ENCODE measurements around the gene FAAP20. TPM values are rescaled to one million over a fixed set of nuclear protein-coding genes. Genes with fewer than 3 reads are reported as not detected.

FAAP20 gene
- total and polyA plus RNA-seq, 9 of the 15 experiments (the other 6 are each of a cell fraction or from before 2014, with no cell fraction given), result 0.58 to 143 (median 9.9) TPM

DNA sequence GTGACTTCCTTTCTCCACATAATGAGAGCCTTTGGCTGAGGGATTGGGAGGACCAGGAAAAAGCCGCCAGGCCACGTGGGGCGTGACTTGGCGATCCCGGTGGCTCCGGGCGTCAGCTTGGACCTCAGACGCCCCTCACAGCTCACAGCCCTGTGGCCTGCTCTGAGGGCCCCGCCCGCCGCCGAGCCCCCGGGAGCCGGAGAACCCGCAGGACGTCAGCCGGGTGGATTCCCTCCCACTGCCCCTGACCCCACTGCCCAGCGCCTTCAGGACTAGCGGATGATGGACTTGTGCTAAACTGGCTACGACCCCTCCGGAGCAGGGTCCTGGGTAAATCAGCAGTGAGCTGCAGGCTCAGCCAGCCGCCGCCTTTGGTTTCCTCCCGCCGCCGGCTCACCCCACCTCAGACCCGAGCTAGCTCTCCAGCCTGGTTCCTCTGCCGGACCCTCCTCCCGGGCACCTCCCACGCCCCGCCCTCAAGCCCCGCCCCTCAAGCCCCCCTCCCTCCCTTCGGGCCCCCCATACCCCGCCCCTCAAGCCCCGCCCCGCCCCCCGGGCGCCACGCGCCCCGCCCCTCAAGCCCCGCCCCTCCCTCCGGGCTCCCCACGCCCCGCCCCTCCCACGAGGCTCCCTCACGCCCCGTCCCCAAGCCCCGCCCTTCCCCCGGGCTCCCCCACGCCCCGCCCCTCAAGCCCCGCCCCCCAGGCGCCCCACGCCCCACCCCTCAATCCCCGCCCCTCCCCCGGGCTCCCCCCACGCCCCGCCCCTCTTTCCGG lies 10.0 kb upstream of the FAAP20 start (continued):
- TF ChIP-seq, protein P1, sequence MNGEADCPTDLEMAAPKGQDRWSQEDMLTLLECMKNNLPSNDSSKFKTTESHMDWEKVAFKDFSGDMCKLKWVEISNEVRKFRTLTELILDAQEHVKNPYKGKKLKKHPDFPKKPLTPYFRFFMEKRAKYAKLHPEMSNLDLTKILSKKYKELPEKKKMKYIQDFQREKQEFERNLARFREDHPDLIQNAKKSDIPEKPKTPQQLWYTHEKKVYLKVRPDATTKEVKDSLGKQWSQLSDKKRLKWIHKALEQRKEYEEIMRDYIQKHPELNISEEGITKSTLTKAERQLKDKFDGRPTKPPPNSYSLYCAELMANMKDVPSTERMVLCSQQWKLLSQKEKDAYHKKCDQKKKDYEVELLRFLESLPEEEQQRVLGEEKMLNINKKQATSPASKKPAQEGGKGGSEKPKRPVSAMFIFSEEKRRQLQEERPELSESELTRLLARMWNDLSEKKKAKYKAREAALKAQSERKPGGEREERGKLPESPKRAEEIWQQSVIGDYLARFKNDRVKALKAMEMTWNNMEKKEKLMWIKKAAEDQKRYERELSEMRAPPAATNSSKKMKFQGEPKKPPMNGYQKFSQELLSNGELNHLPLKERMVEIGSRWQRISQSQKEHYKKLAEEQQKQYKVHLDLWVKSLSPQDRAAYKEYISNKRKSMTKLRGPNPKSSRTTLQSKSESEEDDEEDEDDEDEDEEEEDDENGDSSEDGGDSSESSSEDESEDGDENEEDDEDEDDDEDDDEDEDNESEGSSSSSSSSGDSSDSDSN (IDR thresholded peaks at IDR 0.05; ENCODE audit: borderline replicate concordance in 1 of 2, low read depth in 2 of 2, low read length in 2 of 2), result 0 out of 4 replicates have a peak, but pooled peaks of 1 of the 2 experiments have one; percentile 44
- TF ChIP-seq SMARCA5 (IDR thresholded peaks at IDR 0.05), result no peak
- no peak for TF ChIP-seq WHSC1 (IDR thresholded peaks at IDR 0.05; ENCODE audit: low read length)
- TF ChIP-seq, protein P2, sequence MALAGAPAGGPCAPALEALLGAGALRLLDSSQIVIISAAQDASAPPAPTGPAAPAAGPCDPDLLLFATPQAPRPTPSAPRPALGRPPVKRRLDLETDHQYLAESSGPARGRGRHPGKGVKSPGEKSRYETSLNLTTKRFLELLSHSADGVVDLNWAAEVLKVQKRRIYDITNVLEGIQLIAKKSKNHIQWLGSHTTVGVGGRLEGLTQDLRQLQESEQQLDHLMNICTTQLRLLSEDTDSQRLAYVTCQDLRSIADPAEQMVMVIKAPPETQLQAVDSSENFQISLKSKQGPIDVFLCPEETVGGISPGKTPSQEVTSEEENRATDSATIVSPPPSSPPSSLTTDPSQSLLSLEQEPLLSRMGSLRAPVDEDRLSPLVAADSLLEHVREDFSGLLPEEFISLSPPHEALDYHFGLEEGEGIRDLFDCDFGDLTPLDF (CRISPR knock-in tag; IDR thresholded peaks at IDR 0.05), result no peak
- no peak for TF ChIP-seq SPI1 (IDR thresholded peaks at IDR 0.05; ENCODE audit: borderline replicate concordance, low read depth, low read length)
- no peak for TF ChIP-seq NCOR1 (IDR thresholded peaks at IDR 0.05)
- TF ChIP-seq STAT5B (CRISPR knock-in tag; IDR thresholded peaks at IDR 0.05), result no peak
- TF ChIP-seq, protein P3, sequence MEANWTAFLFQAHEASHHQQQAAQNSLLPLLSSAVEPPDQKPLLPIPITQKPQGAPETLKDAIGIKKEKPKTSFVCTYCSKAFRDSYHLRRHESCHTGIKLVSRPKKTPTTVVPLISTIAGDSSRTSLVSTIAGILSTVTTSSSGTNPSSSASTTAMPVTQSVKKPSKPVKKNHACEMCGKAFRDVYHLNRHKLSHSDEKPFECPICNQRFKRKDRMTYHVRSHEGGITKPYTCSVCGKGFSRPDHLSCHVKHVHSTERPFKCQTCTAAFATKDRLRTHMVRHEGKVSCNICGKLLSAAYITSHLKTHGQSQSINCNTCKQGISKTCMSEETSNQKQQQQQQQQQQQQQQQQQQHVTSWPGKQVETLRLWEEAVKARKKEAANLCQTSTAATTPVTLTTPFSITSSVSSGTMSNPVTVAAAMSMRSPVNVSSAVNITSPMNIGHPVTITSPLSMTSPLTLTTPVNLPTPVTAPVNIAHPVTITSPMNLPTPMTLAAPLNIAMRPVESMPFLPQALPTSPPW (CRISPR knock-in tag; IDR thresholded peaks at IDR 0.05), result peak; percentile 100
- TF ChIP-seq, protein P4, sequence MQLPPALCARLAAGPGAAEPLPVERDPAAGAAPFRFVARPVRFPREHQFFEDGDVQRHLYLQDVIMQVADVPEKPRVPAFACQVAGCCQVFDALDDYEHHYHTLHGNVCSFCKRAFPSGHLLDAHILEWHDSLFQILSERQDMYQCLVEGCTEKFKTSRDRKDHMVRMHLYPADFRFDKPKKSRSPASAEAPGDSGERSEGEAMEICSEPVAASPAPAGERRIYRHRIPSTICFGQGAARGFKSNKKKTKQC (CRISPR knock-in tag; IDR thresholded peaks at IDR 0.05), result no peak; the same call in 1 of the 2 replicates
- no peak for TF ChIP-seq MYC (IDR thresholded peaks at IDR 0.05; ENCODE audit: low read depth, low read length)
- TF ChIP-seq MYC (CRISPR knock-in tag; IDR thresholded peaks at IDR 0.05; ENCODE audit: borderline replicate concordance, low read depth), result 0 out of 2 replicates have a peak, but pooled peaks have one; percentile 29
- TF ChIP-seq GABPA (tag; conservative IDR thresholded peaks at IDR 0.05; ENCODE audit: low read depth), result peak; percentile 9
- no peak for TF ChIP-seq LEF1 (IDR thresholded peaks at IDR 0.05)
- TF ChIP-seq, protein P5, sequence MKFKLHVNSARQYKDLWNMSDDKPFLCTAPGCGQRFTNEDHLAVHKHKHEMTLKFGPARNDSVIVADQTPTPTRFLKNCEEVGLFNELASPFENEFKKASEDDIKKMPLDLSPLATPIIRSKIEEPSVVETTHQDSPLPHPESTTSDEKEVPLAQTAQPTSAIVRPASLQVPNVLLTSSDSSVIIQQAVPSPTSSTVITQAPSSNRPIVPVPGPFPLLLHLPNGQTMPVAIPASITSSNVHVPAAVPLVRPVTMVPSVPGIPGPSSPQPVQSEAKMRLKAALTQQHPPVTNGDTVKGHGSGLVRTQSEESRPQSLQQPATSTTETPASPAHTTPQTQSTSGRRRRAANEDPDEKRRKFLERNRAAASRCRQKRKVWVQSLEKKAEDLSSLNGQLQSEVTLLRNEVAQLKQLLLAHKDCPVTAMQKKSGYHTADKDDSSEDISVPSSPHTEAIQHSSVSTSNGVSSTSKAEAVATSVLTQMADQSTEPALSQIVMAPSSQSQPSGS (CRISPR knock-in tag; IDR thresholded peaks at IDR 0.05), result no peak
- no peak for TF ChIP-seq RBM14 (IDR thresholded peaks at IDR 0.05; ENCODE audit: borderline replicate concordance, insufficient read depth, low read depth, low read length)
- TF ChIP-seq CBX5 (IDR thresholded peaks at IDR 0.05; ENCODE audit: borderline replicate concordance, low read depth), result no peak
- 0 out of 2 replicates have a peak, but pooled peaks have one; percentile 11 for TF ChIP-seq LARP7 (IDR thresholded peaks at IDR 0.05)
